KMS-11 (cell line): ENCODE results near the gene HTRA1.

ENCODE experiments used
- H2AFZ ChIP-seq: fragments of 200-600 bp; sonication (generic); 2 replicates; pipeline ENCODE4 v1.6.1; 2016; ENCODE audit warnings: antibody characterized with exemption, mixed run types, low read depth
- H3K27ac ChIP-seq: fragments of 200-600 bp; sonication (generic); 2 replicates; pipeline ENCODE4 v1.6.1; 2016; ENCODE audit warnings: mild to moderate bottlenecking, mixed run types
- H3K27me3 ChIP-seq: fragments of 200-600 bp; sonication (generic); 2 replicates; pipeline ENCODE4 v1.6.1; 2017; ENCODE audit warnings: mild to moderate bottlenecking, low read depth, mixed run types, moderate library complexity; ENCODE audit not compliant: insufficient read depth
- H3K36me3 ChIP-seq: fragments of 200-600 bp; sonication (generic); 2 replicates; pipeline ENCODE4 v1.6.1; 2017; ENCODE audit warnings: mild to moderate bottlenecking, mixed run types; ENCODE audit not compliant: insufficient read depth
- H3K4me1 ChIP-seq: fragments of 200-600 bp; sonication (generic); 2 replicates; pipeline ENCODE4 v1.6.1; 2016; ENCODE audit warnings: mild to moderate bottlenecking, low read depth, mixed run types; ENCODE audit not compliant: poor library complexity, severe bottlenecking
- H3K4me2 ChIP-seq: fragments of 200-600 bp; sonication (generic); 2 replicates; pipeline ENCODE4 v1.7.0; 2016; ENCODE audit warnings: mild to moderate bottlenecking, mixed run types
- H3K4me3 ChIP-seq: fragments of 200-600 bp; sonication (generic); IDR thresholded peaks from 2 replicates; pipeline ENCODE4 v1.6.1; 2017; ENCODE audit warnings: low read depth, low read length, mixed read lengths; ENCODE audit not compliant: insufficient read depth
- H3K79me2 ChIP-seq: fragments of 200-600 bp; sonication (generic); 2 replicates; pipeline ENCODE4 v1.6.1; 2016; ENCODE audit warnings: low read depth, mixed run types; ENCODE audit not compliant: insufficient read depth
- H3K9ac ChIP-seq: fragments of 200-600 bp; sonication (generic); 2 replicates; pipeline ENCODE4 v1.6.1; 2016; ENCODE audit warnings: mild to moderate bottlenecking, mixed run types
- H4K20me1 ChIP-seq: fragments of 200-600 bp; sonication (generic); 2 replicates; pipeline ENCODE4 v1.6.1; 2016; ENCODE audit warnings: mild to moderate bottlenecking, mixed run types; ENCODE audit not compliant: insufficient read depth
- CTCF ChIP-seq: fragments of 200-600 bp; sonication (generic); conservative IDR thresholded peaks from 2 replicates; pipeline ENCODE4 v1.6.1; 2017; ENCODE audit warnings: low read depth, mild to moderate bottlenecking, antibody characterized with exemption, low read length, moderate library complexity, mixed read lengths

Gene HTRA1

GRCh38 chr10:122458693-122459092 lies 2.7 kb upstream of the HTRA1 start:
- no peak overlapping the region for H3K4me3 ChIP-seq
- no peak overlapping the region for H3K27ac ChIP-seq
- H3K4me1 ChIP-seq: no peaks in the 10 kb centered on the region
- H3K4me2 ChIP-seq: no peak overlapping the region
- H3K9ac ChIP-seq: no peak overlapping the region
- H3K79me2 ChIP-seq: no peaks in the 10 kb centered on the region
- H4K20me1 ChIP-seq: no peaks in the 10 kb centered on the region
- H3K36me3 ChIP-seq: no peaks in the 10 kb centered on the region
- H3K27me3 ChIP-seq: no peaks in the 10 kb centered on the region
- TF ChIP-seq CTCF: no peak
- no peak overlapping the region for H2AFZ ChIP-seq

- no peak for TF ChIP-seq CTCF
- no peak overlapping the region for H3K4me3 ChIP-seq
- H3K4me1 ChIP-seq: no peaks in the 10 kb centered on the region
- H4K20me1 ChIP-seq: no peaks in the 10 kb centered on the region
- H3K36me3 ChIP-seq: no peaks in the 10 kb centered on the region
- H3K27me3 ChIP-seq: no peaks in the 10 kb centered on the region
- no peak overlapping the region for H3K27ac ChIP-seq
- H3K9ac ChIP-seq: no peak overlapping the region
- no peak overlapping the region for H2AFZ ChIP-seq
- H3K4me2 ChIP-seq: no peak overlapping the region
- no peaks in the 10 kb centered on the region for H3K79me2 ChIP-seq
These were observed 1.6 kb upstream of the HTRA1 start for GRCh38 chr10:122459561-122460273.

GRCh38 chr10:122460891-122461293 lies 461 bp upstream of the HTRA1 start:
- Histone ChIP-seq H3K4me1 (no peaks in the 10 kb centered on the region), H3K27me3 (no peaks in the 10 kb centered on the region), H2AFZ (no peak overlapping the region), H3K4me2 (no peak overlapping the region), H3K4me3 (no peak overlapping the region), H3K79me2 (no peaks in the 10 kb centered on the region), H3K36me3 (no peaks in the 10 kb centered on the region), H3K27ac (no peak overlapping the region), H3K9ac (no peak overlapping the region), H4K20me1 (no peaks in the 10 kb centered on the region)
- no peak for TF ChIP-seq CTCF

DNA sequence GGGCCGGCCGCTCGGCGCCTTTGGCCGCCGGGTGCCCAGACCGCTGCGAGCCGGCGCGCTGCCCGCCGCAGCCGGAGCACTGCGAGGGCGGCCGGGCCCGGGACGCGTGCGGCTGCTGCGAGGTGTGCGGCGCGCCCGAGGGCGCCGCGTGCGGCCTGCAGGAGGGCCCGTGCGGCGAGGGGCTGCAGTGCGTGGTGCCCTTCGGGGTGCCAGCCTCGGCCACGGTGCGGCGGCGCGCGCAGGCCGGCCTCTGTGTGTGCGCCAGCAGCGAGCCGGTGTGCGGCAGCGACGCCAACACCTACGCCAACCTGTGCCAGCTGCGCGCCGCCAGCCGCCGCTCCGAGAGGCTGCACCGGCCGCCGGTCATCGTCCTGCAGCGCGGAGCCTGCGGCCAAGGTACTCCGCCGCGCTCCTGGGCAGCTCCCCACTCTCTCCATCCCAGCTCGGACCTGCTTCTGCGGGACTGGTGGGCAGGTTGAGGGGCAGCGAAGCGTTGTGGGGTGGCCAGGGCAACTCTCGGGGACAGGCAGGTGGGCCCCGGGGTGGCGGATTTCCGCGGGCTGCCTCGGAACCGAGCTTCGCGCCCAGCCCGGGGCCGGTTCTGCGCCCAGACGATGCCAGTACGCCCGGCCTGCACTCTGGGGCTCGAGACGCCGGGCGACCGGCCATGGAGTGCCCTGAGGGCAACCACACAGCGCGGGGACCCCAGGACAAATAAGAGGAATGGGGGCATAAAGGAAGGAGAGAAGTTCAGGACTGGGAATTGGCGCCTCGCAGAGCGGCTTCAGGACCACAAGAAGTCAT lies 578 bp downstream of the HTRA1 start:
- Histone ChIP-seq H4K20me1 (no peaks in the 10 kb centered on the region), H3K27me3 (no peaks in the 10 kb centered on the region), H3K36me3 (no peaks in the 10 kb centered on the region), H3K79me2 (no peaks in the 10 kb centered on the region), H3K9ac (no peak overlapping the region), H3K4me1 (no peaks in the 10 kb centered on the region), H3K4me3 (no peak overlapping the region), H3K27ac (no peak overlapping the region), H2AFZ (no peak overlapping the region), H3K4me2 (no peak overlapping the region)
- no peak for TF ChIP-seq CTCF
